Chondrocyte (in vitro differentiated cells): ENCODE results near the gene L3MBTL4. TPM values are rescaled to one million over a fixed set of nuclear protein-coding genes. Genes with fewer than 3 reads are reported as not detected.

Experiments
- DNase-seq: peaks from one replicate; pipeline ENCODE4 v3.0.0; 2021; ENCODE audit warnings: mixed read lengths, low spot score
- H3K27ac Mint-ChIP-seq: one replicate; pipeline ENCODE4 v1.8.0; 2021; ENCODE audit warnings: mild to moderate bottlenecking, moderate library complexity, mixed read lengths; ENCODE audit not compliant: unreplicated experiment
- H3K27me3 Mint-ChIP-seq: 2 replicates; pipeline ENCODE4 v1.8.0; 2021; ENCODE audit warnings: low read depth, mixed read lengths
- H3K36me3 Mint-ChIP-seq: 2 replicates; pipeline ENCODE4 v1.8.0; 2021; ENCODE audit warnings: low read depth, mixed read lengths
- H3K4me1 Mint-ChIP-seq: 2 replicates; pipeline ENCODE4 v1.8.0; 2021; ENCODE audit warnings: low read depth, mild to moderate bottlenecking, mixed read lengths
- H3K4me3 Mint-ChIP-seq: one replicate; pipeline ENCODE4 v1.8.0; 2021; ENCODE audit warnings: mild to moderate bottlenecking, moderate library complexity, mixed read lengths; ENCODE audit not compliant: unreplicated experiment
- H3K9me3 Mint-ChIP-seq: 2 replicates; pipeline ENCODE4 v1.8.0; 2021; ENCODE audit warnings: low read depth, mixed read lengths
- CTCF ChIP-seq: fragments of 200-600 bp; sonication (generic); IDR thresholded peaks from 2 replicates; pipeline ENCODE4 v1.5.0; 2021; ENCODE audit warnings: antibody characterized with exemption, mild to moderate bottlenecking, moderate library complexity
- total RNA-seq: library from RNA; stranded (reverse); gene quantifications from 3 replicates; pipeline ENCODE4 v1.2.1, GENCODE V29; 2021

Gene L3MBTL4
- total RNA-seq, 1 donor from 2014 or later, result 1.0 TPM

- H3K4me3 Mint-ChIP-seq, result no peak overlapping the region
- no peaks in the 10 kb centered on the region for H3K27me3 Mint-ChIP-seq
- no peak overlapping the region for H3K27ac Mint-ChIP-seq
- DNase-seq, result no peak
- H3K4me1 Mint-ChIP-seq, result no peaks in the 10 kb centered on the region
- no peak for TF ChIP-seq CTCF
- peaks cover 34% of the 10 kb centered on the region for H3K9me3 Mint-ChIP-seq
- H3K36me3 Mint-ChIP-seq, result peaks cover 7% of the 10 kb centered on the region
These were observed 369.9 kb downstream of the L3MBTL4 start for GRCh38 chr18:6044773-6045172.

- Mint-ChIP-seq H3K4me3 (no peak overlapping the region), H3K27ac (no peak overlapping the region), H3K27me3 (no peaks in the 10 kb centered on the region), H3K9me3 (peaks cover 32% of the 10 kb centered on the region), H3K4me1 (peaks cover 3% of the 10 kb centered on the region), H3K36me3 (peaks cover 7% of the 10 kb centered on the region)
- no peak for TF ChIP-seq CTCF
- no peak for DNase-seq
These were observed 370.4 kb downstream of the L3MBTL4 start for GRCh38 chr18:6044319-6044718.

- Mint-ChIP-seq H3K36me3 (peaks cover 6% of the 10 kb centered on the region), H3K9me3 (peaks cover 20% of the 10 kb centered on the region)
- DNase-seq, result no peak
These were observed 375.7 kb downstream of the L3MBTL4 start for GRCh38 chr18:6039055-6039454.

DNA sequence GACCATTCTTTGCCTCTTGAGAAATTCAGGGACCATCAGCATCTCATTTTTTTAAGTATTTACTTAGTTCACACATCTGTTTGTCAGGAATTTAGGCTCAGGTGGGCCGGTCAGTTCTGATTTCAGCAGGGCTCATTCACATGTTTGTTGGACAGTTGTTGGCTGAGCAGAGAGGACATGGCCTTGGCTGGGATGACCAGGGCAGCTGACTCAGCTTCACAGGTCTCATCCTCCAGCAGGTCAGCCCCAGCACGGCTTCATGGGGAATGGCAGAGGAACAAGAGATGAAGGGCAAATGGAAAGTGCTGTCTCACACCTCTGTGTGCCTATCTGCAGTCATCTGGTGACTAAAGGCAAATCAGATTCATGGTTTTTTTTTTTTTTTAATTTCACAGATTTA is 383.3 kb downstream of the L3MBTL4 start:
- H3K27ac Mint-ChIP-seq, result no peak overlapping the region
- peaks cover 7% of the 10 kb centered on the region for H3K36me3 Mint-ChIP-seq
- TF ChIP-seq CTCF, result no peak
- no peaks in the 10 kb centered on the region for H3K27me3 Mint-ChIP-seq
- peaks cover 13% of the 10 kb centered on the region for H3K9me3 Mint-ChIP-seq
- H3K4me1 Mint-ChIP-seq, result peaks cover 3% of the 10 kb centered on the region
- DNase-seq, result no peak
- H3K4me3 Mint-ChIP-seq, result no peak overlapping the region

More at GRCh38 chr18:6039055-6039454, 375.7 kb downstream of the L3MBTL4 start:
- H3K4me3 Mint-ChIP-seq, result no peak overlapping the region
- H3K4me1 Mint-ChIP-seq, result peaks cover 9% of the 10 kb centered on the region
- H3K27ac Mint-ChIP-seq, result peak overlapping the region; percentile 73
- no peak for TF ChIP-seq CTCF
- no peaks in the 10 kb centered on the region for H3K27me3 Mint-ChIP-seq

DNA sequence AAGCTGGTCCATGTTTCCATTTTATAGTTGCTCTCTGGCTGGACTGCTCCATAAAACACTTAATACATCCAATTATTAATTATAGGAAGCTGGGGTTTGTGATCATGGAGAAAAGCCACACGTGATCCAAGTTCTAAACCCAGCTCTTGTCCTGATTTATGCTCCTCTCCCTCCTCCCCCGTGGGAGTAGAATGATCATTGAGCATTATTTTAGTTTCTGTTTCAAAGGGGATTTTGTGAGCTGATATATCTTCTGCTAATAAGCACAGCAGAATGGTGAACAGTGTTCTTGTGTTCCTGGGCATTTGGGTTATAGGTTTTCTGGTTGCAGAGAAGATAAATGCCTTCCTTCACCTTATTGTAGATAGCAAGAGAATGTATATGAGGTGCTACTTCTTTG is 383.7 kb downstream of the L3MBTL4 start:
- H3K9me3 Mint-ChIP-seq, result peaks cover 8% of the 10 kb centered on the region
- TF ChIP-seq CTCF, result no peak
- no peaks in the 10 kb centered on the region for H3K27me3 Mint-ChIP-seq
- no peak overlapping the region for H3K4me3 Mint-ChIP-seq
- H3K36me3 Mint-ChIP-seq, result peaks cover 3% of the 10 kb centered on the region
- H3K27ac Mint-ChIP-seq, result no peak overlapping the region
- H3K4me1 Mint-ChIP-seq, result peaks cover 3% of the 10 kb centered on the region
- no peak for DNase-seq
